HG02798 (cell line): ENCODE results near the gene GRIN1.
A peak's percentile ranks its signal among the peaks of the same experiment; 100 is the strongest.
"Not testable (repeated sequence)": the region's sequence is repeated elsewhere in the genome, so short reads cannot be mapped to it uniquely, and the experiment has no call there.

Source experiments
- ATAC-seq: cut with Tn5 transposase; IDR thresholded peaks from one replicate; pipeline ENCODE4 v1.9.1; 2021; ENCODE audit warnings: mild to moderate bottlenecking; ENCODE audit not compliant: unreplicated experiment, poor library complexity

The GRIN1 gene

GRCh38 chr9:137110911-137111787 is 27.8 kb upstream of the GRIN1 start:
- ATAC-seq, result no peak

- no peak for ATAC-seq
Observed at GRCh38 chr9:137111788-137112563, 27.0 kb upstream of the GRIN1 start.

- ATAC-seq, result no peak
Observed at GRCh38 chr9:137112564-137113384, 26.2 kb upstream of the GRIN1 start.

GRCh38 chr9:137113385-137114159 is 25.4 kb upstream of the GRIN1 start:
- ATAC-seq, result no peak

GRCh38 chr9:137114220-137114612 is 24.7 kb upstream of the GRIN1 start:
- no peak for ATAC-seq

GRCh38 chr9:137114613-137115393 is 24.2 kb upstream of the GRIN1 start, which contains the start of gene DPP7:
Gene DPP7 (minus strand): TSS chr9:137114733. CDS start chr9:137114713, 20 bp downstream.
- ATAC-seq, result peak; percentile 79

- ATAC-seq, result no peak
Observed at GRCh38 chr9:137115394-137116026, 23.4 kb upstream of the GRIN1 start.

- ATAC-seq, result no peak
Observed at GRCh38 chr9:137116027-137116507, 22.9 kb upstream of the GRIN1 start.

GRCh38 chr9:137116728-137117127 is 22.2 kb upstream of the GRIN1 start:
- ATAC-seq, result no peak

- no peak for ATAC-seq
Observed at GRCh38 chr9:137117269-137117731, 21.7 kb upstream of the GRIN1 start.

GRCh38 chr9:137118092-137118603 is 20.8 kb upstream of the GRIN1 start:
- ATAC-seq, result not testable (repeated sequence)

GRCh38 chr9:137121927-137122795 is 16.8 kb upstream of the GRIN1 start:
- not testable (repeated sequence) for ATAC-seq

- ATAC-seq, result not testable (repeated sequence)
Observed at GRCh38 chr9:137122796-137123467, 16.0 kb upstream of the GRIN1 start.

GRCh38 chr9:137123468-137123837 is 15.5 kb upstream of the GRIN1 start:
- ATAC-seq, result no peak

GRCh38 chr9:137123952-137124462 is 14.9 kb upstream of the GRIN1 start:
- not testable (repeated sequence) for ATAC-seq

GRCh38 chr9:137126786-137127185 is 12.2 kb upstream of the GRIN1 start:
- ATAC-seq, result no peak
